PC-3 (cell line): ENCODE data around the gene DENND6B. TPM values are rescaled to one million over a fixed set of nuclear protein-coding genes. Genes with fewer than 3 reads are reported as not detected.

Source experiments
- ATAC-seq: fragments of 200-7000 bp; cut with Tn5 transposase; 2 replicates; pipeline ENCODE4 v1.9.1; 2020; ENCODE audit warnings: mild to moderate bottlenecking, moderate library complexity
- BruUV-seq: library from RNA; stranded (reverse); fragments of 400-500 nt; replicated peaks from 2 replicates; lab custom pipeline; 2021; lab: Mats Ljungman, UMichigan
- CTCF ChIA-PET: fragments of 300-600 bp; sonication (Branson Sonifier 250); formaldehyde crosslinking; loops from one replicate; lab custom pipeline; 2022; ENCODE audit warnings: antibody characterized with exemption; lab: Charles Lee
- POLR2A ChIA-PET: fragments of 300-600 bp; sonication (Branson Sonifier 250); formaldehyde crosslinking; loops from one replicate; lab custom pipeline; 2022; ENCODE audit warnings: antibody characterized with exemption; ENCODE audit not compliant: unreplicated experiment; lab: Charles Lee
- DNase-seq: peaks from one replicate; pipeline ENCODE4 v3.0.0-alpha.2; 2015
- H2AFZ ChIP-seq: fragments of 300-600 bp; sonication (generic); 2 replicates; pipeline ENCODE4 v1.6.0; 2016; ENCODE audit warnings: antibody characterized with exemption, low read length
- H3F3A ChIP-seq: fragments of 300-600 bp; sonication (generic); one replicate; pipeline ENCODE4 v1.6.0; 2017; ENCODE audit warnings: antibody characterized with exemption, low read length, control low read depth, mild to moderate bottlenecking; ENCODE audit not compliant: unreplicated experiment
- H3K27ac ChIP-seq: fragments of 300-600 bp; sonication (generic); 2 replicates; pipeline ENCODE4 v1.5.1; 2016; ENCODE audit warnings: mild to moderate bottlenecking, low read length
- H3K27me3 ChIP-seq: fragments of 300-600 bp; sonication (generic); 2 replicates; pipeline ENCODE4 v1.6.1; 2016; ENCODE audit warnings: low read length, mixed read lengths
- H3K36me3 ChIP-seq: fragments of 300-600 bp; sonication (generic); 2 replicates; pipeline ENCODE4 v1.6.1; 2016; ENCODE audit warnings: low read depth, mixed run types, low read length, mixed read lengths
- H3K4me1 ChIP-seq: fragments of 300-600 bp; sonication (generic); 2 replicates; pipeline ENCODE4 v1.5.1; 2016; ENCODE audit warnings: low read length; ENCODE audit not compliant: insufficient read depth
- H3K4me2 ChIP-seq: fragments of 300-600 bp; sonication (generic); 2 replicates; pipeline ENCODE4 v1.6.0; 2016; ENCODE audit warnings: low read length
- H3K4me3 ChIP-seq: fragments of 300-600 bp; sonication (generic); 2 replicates; pipeline ENCODE4 v1.5.1; 2016; ENCODE audit warnings: mild to moderate bottlenecking, low read length, mixed read lengths
- H3K79me2 ChIP-seq: fragments of 300-600 bp; sonication (generic); 2 replicates; pipeline ENCODE4 v1.6.1; 2017; ENCODE audit warnings: low read length, mixed read lengths
- H3K9ac ChIP-seq: fragments of 300-600 bp; sonication (generic); 2 replicates; pipeline ENCODE4 v1.6.0; 2016; ENCODE audit warnings: mild to moderate bottlenecking, low read length
- H3K9me2 ChIP-seq: fragments of 300-600 bp; sonication (generic); replicated peaks from 2 replicates; pipeline ENCODE4 v1.6.1; 2016; ENCODE audit warnings: mixed run types, low read length, mixed read lengths
- H3K9me3 ChIP-seq: fragments of 300-600 bp; sonication (generic); 2 replicates; pipeline ENCODE4 v1.6.1; 2016; ENCODE audit warnings: low read length, mixed read lengths
- H4K20me1 ChIP-seq: fragments of 300-600 bp; sonication (generic); 2 replicates; pipeline ENCODE4 v1.6.1; 2016; ENCODE audit warnings: low read length, mixed read lengths
- CTCF ChIP-seq: fragments of 300-600 bp; sonication (generic); conservative IDR thresholded peaks from 2 replicates; pipeline ENCODE4 v1.5.1; 2017; ENCODE audit warnings: antibody characterized with exemption, low read depth, mild to moderate bottlenecking, low read length
- EZH2 ChIP-seq: fragments of 300-600 bp; sonication (generic); IDR thresholded peaks from one replicate; pipeline ENCODE4 v1.6.1; 2017; ENCODE audit warnings: antibody characterized with exemption, mild to moderate bottlenecking, low read length; ENCODE audit not compliant: unreplicated experiment
- EZH2phosphoT487 ChIP-seq: fragments of 300-600 bp; sonication (generic); IDR thresholded peaks from 2 replicates; pipeline ENCODE4 v1.6.1; 2018; ENCODE audit warnings: mild to moderate bottlenecking, antibody characterized with exemption, low read length, borderline replicate concordance
- intact Hi-C: fragments of 100-400 bp; cut with micrococcal nuclease; formaldehyde crosslinking; loops from 2 replicates; pipeline ENCODE4 v1.9.0; 2023
- total RNA-seq: library from RNA; depleted of rRNA; stranded (reverse); fragments of >200 nt; gene quantifications from 2 replicates; pipeline ENCODE4 v1.2.3, GENCODE V29; 2014

DENND6B gene
- total RNA-seq, 1 experiment from 2014 or later: 1.1 TPM

- peaks cover 3% of the 10 kb centered on the region for H3F3A ChIP-seq
- H3K9ac ChIP-seq: no peak overlapping the region
- DNase-seq (no peak), ATAC-seq (no peak)
- intact Hi-C loops: no loop called here
- no peak overlapping the region for H3K4me2 ChIP-seq
- peaks cover 34% of the 10 kb centered on the region for H3K4me1 ChIP-seq
- ChIA-PET POLR2A (no interaction called here), CTCF (no interaction called here)
- no peaks in the 10 kb centered on the region for H3K36me3 ChIP-seq
- no TSS peak for BruUV-seq
- peaks cover 4% of the 10 kb centered on the region; the same call in 1 of the 2 replicates for H4K20me1 ChIP-seq
- no peak overlapping the region for H2AFZ ChIP-seq
- no peaks in the 10 kb centered on the region for H3K27me3 ChIP-seq
- peaks cover 89% of the 10 kb centered on the region for H3K79me2 ChIP-seq
- no peak overlapping the region for H3K27ac ChIP-seq
- H3K9me3 ChIP-seq: no peaks in the 10 kb centered on the region
- H3K4me3 ChIP-seq: no peak overlapping the region
- H3K9me2 ChIP-seq: no peaks in the 10 kb centered on the region
- TF ChIP-seq EZH2phosphoT487 (no peak), EZH2 (no peak), CTCF (no peak)
Measured at GRCh38 chr22:50299785-50300619, 26.8 kb downstream of the DENND6B start.

- H2AFZ ChIP-seq: no peak overlapping the region
- peaks cover 29% of the 10 kb centered on the region for H3K4me1 ChIP-seq
- no peak for ATAC-seq
Measured at GRCh38 chr22:50298937-50299784, 27.7 kb downstream of the DENND6B start.

More at GRCh38 chr22:50298937-50299784, 27.7 kb downstream of the DENND6B start:
- Histone ChIP-seq H3F3A (peaks cover under 1% of the 10 kb centered on the region), H3K27ac (no peak overlapping the region), H3K4me3 (no peak overlapping the region), H3K9ac (no peak overlapping the region), H3K36me3 (no peaks in the 10 kb centered on the region), H4K20me1 (peaks cover 4% of the 10 kb centered on the region; the same call in 1 of the 2 replicates), H3K27me3 (no peaks in the 10 kb centered on the region), H3K79me2 (peaks cover 91% of the 10 kb centered on the region), H3K9me2 (no peaks in the 10 kb centered on the region), H3K9me3 (no peaks in the 10 kb centered on the region), H3K4me2 (no peak overlapping the region)
- CTCF ChIA-PET: no interaction called here
- intact Hi-C loops: no loop called here
- DNase-seq: no peak
- TF ChIP-seq EZH2phosphoT487 (no peak), EZH2 (no peak), CTCF (no peak)
- BruUV-seq: no TSS peak
- POLR2A ChIA-PET: no interaction called here
